ENCODE measurements around the gene SMS.

The SMS gene

GRCh38 chrX:21968333-21968732 is 27.8 kb downstream of the SMS start:
- TF ChIP-seq EP300 (IDR thresholded peaks at IDR 0.05; ENCODE audit: borderline replicate concordance) (no peak), TCF12 (IDR thresholded peaks at IDR 0.05; ENCODE audit: low read depth) (no peak), REST (IDR thresholded peaks at IDR 0.05; ENCODE audit: low read depth) (no peak), EGR1 (IDR thresholded peaks at IDR 0.05) (no peak), NFIC (IDR thresholded peaks at IDR 0.05) (no peak), CREB1 (IDR thresholded peaks at IDR 0.05; ENCODE audit: low read depth) (no peak), YY1 (IDR thresholded peaks at IDR 0.05; ENCODE audit: low read depth) (no peak), RAD21 (IDR thresholded peaks at IDR 0.05; ENCODE audit: low read depth) (no peak)

- TF ChIP-seq REST (IDR thresholded peaks at IDR 0.05; ENCODE audit: low read depth) (no peak), EP300 (IDR thresholded peaks at IDR 0.05; ENCODE audit: borderline replicate concordance) (no peak), CREB1 (IDR thresholded peaks at IDR 0.05; ENCODE audit: low read depth) (no peak), TEAD4 (IDR thresholded peaks at IDR 0.05) (no peak), MAX (IDR thresholded peaks at IDR 0.05) (no peak), NFIC (IDR thresholded peaks at IDR 0.05) (no peak), FOXM1 (IDR thresholded peaks at IDR 0.05; ENCODE audit: borderline replicate concordance, low read depth) (no peak), YY1 (IDR thresholded peaks at IDR 0.05; ENCODE audit: low read depth) (no peak), EGR1 (IDR thresholded peaks at IDR 0.05) (no peak), CEBPB (IDR thresholded peaks at IDR 0.05) (no peak), USF1 (IDR thresholded peaks at IDR 0.05) (no peak), ZBTB7A (IDR thresholded peaks at IDR 0.05; ENCODE audit: low read depth) (no peak), TAF1 (IDR thresholded peaks at IDR 0.05; ENCODE audit: low read depth) (no peak), RAD21 (IDR thresholded peaks at IDR 0.05; ENCODE audit: low read depth) (no peak), TCF12 (IDR thresholded peaks at IDR 0.05; ENCODE audit: low read depth) (no peak)
Measured at GRCh38 chrX:21970326-21970725, 29.8 kb downstream of the SMS start.

GRCh38 chrX:21972046-21972445 is 31.5 kb downstream of the SMS start:
- no peak for TF ChIP-seq ZBTB7A (IDR thresholded peaks at IDR 0.05; ENCODE audit: low read depth)
- TF ChIP-seq EGR1 (IDR thresholded peaks at IDR 0.05), result no peak

GRCh38 chrX:21972721-21973120 is 32.2 kb downstream of the SMS start:
- no peak for TF ChIP-seq REST (IDR thresholded peaks at IDR 0.05; ENCODE audit: low read depth)
- TF ChIP-seq USF1 (IDR thresholded peaks at IDR 0.05), result no peak
- no peak for TF ChIP-seq EP300 (IDR thresholded peaks at IDR 0.05; ENCODE audit: borderline replicate concordance)
- no peak for TF ChIP-seq EGR1 (IDR thresholded peaks at IDR 0.05)
- TF ChIP-seq FOXM1 (IDR thresholded peaks at IDR 0.05; ENCODE audit: borderline replicate concordance, low read depth), result no peak
- TF ChIP-seq NFIC (IDR thresholded peaks at IDR 0.05), result no peak
- no peak for TF ChIP-seq TAF1 (IDR thresholded peaks at IDR 0.05; ENCODE audit: low read depth)
- TF ChIP-seq TCF12 (IDR thresholded peaks at IDR 0.05; ENCODE audit: low read depth), result no peak
- TF ChIP-seq TEAD4 (IDR thresholded peaks at IDR 0.05), result no peak

GRCh38 chrX:21973321-21974010 is 33.0 kb downstream of the SMS start:
- TF ChIP-seq ZBTB7A (IDR thresholded peaks at IDR 0.05; ENCODE audit: low read depth), result no peak
- no peak for TF ChIP-seq TAF1 (IDR thresholded peaks at IDR 0.05; ENCODE audit: low read depth)
- TF ChIP-seq YY1 (IDR thresholded peaks at IDR 0.05; ENCODE audit: low read depth), result no peak
- TF ChIP-seq MAX (IDR thresholded peaks at IDR 0.05), result no peak
- no peak for TF ChIP-seq CREB1 (IDR thresholded peaks at IDR 0.05; ENCODE audit: low read depth)
- TF ChIP-seq NFIC (IDR thresholded peaks at IDR 0.05), result no peak

Measured in Ishikawa (cell line).